HepG2 (cell line): ENCODE results near the gene SLC25A48.
A peak's percentile ranks its signal among the peaks of the same experiment; 100 is the strongest.

Source experiments
- CTCF ChIP-seq: sonication (generic); formaldehyde crosslinking; IDR thresholded peaks from 2 replicates; pipeline ENCODE4 v1.5.0; 2020; ENCODE audit warnings: mild to moderate bottlenecking, missing genetic modification reagents, moderate library complexity
- EZH2 ChIP-seq: conservative IDR thresholded peaks from 2 replicates; pipeline ENCODE4 v1.6.1; 2012; ENCODE audit warnings: mild to moderate bottlenecking, low read depth, low read length, moderate library complexity
- HMG20B ChIP-seq: conservative IDR thresholded peaks from 2 replicates; pipeline ENCODE4 v1.6.1; 2016; ENCODE audit warnings: missing genetic modification reagents, missing compliant biosample characterization
- POLR2A ChIP-seq, 2 experiments: IDR thresholded peaks; 2 replicates each; pipeline ENCODE4 v1.6.1; 2011; ENCODE audit warnings: low read depth in 2 of 2, low read length in 2 of 2, mild to moderate bottlenecking in 1 of 2, moderate library complexity in 1 of 2; ENCODE audit not compliant: insufficient read depth in 1 of 2
- POLR2AphosphoS5 ChIP-seq: IDR thresholded peaks from 2 replicates; pipeline ENCODE4 v1.6.1; 2012; ENCODE audit warnings: low read depth, low read length
- RFX5 ChIP-seq: IDR thresholded peaks from 2 replicates; pipeline ENCODE4 v1.6.1; 2011; ENCODE audit warnings: low read depth, low read length, improper control_type of control experiment
- ZBTB43 ChIP-seq: sonication (generic); formaldehyde crosslinking; conservative IDR thresholded peaks from 2 replicates; pipeline ENCODE4 v1.4.0; 2020; ENCODE audit warnings: missing genetic modification reagents
- ZFX ChIP-seq: sonication (generic); formaldehyde crosslinking; IDR thresholded peaks from 2 replicates; pipeline ENCODE4 v1.4.0; 2020; ENCODE audit warnings: mild to moderate bottlenecking, low read depth, missing genetic modification reagents, moderate library complexity
- ZNF883 ChIP-seq: sonication (generic); formaldehyde crosslinking; IDR thresholded peaks from 2 replicates; pipeline ENCODE4 v1.5.1; 2020; ENCODE audit warnings: mild to moderate bottlenecking, missing genetic modification reagents; ENCODE audit errors: not compliant biosample characterization

- TF ChIP-seq ZBTB43 (no peak), HMG20B (CRISPR knock-in tag) (no peak), RFX5 (no peak), POLR2A (IDR thresholded peaks at IDR 0.05; ENCODE audit: insufficient read depth in 1 of 2, low read depth in 2 of 2, low read length in 2 of 2) (no peak), ZFX (no peak), ZNF883 (no peak), CTCF (CRISPR knock-in tag) (peak; percentile 64), POLR2AphosphoS5 (no peak), EZH2 (no peak)
Observed at GRCh38 chr5:135880278-135880677, 45.8 kb downstream of the SLC25A48 start.
